Measurements from ENCODE around the gene CASTOR2.
"Not testable (repeated sequence)": the region's sequence is repeated elsewhere in the genome, so short reads cannot be mapped to it uniquely, and the experiment has no call there.

The CASTOR2 gene

DNA sequence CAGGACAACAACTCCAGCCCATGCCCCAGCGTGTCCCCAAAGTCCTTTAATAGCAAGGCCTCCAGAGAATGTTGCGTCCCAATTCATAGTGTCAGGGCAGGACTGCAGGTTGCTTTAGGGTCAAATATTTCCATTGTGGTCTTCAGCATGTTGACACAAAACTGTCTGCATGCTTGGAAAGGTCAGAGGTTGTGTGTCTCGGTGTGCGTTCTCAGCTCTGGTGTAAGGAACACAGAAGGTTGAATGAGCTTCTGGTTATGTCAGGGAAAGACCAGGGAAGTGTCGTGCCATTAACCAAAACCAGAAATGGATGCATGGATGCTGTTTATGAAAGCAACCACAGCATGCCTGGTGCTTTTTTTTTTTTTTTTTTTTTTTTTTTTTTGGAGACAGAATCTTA lies 31.9 kb downstream of the CASTOR2 start:
- not testable (repeated sequence) for DNase-seq

- DNase-seq, result peak; percentile 13
Measured at GRCh38 chr7:74997811-74998210, 33.3 kb downstream of the CASTOR2 start.

GRCh38 chr7:75001356-75001755 lies 36.9 kb downstream of the CASTOR2 start:
- not testable (repeated sequence) for DNase-seq

DNA sequence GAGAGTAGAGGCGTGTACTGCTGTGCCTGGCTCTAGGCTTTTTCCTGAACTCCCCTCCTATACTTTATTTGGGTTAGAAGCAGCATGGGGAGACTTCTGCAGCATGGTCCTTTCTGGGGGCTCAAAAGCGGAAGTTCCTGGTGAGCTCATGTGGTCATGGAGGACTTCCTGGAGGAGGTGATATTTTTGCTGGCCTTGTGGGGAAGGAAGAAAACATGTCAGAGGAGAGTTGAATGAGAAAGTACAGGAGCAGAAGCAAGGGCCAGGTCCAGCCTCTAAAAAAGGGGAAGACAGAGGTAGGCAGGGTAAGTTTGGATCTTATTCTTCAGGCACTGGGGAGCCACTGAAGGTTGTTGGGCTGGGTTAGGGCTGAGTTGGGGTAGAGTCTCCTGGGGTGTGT lies 45.5 kb downstream of the CASTOR2 start:
- DNase-seq, result no peak

DNA sequence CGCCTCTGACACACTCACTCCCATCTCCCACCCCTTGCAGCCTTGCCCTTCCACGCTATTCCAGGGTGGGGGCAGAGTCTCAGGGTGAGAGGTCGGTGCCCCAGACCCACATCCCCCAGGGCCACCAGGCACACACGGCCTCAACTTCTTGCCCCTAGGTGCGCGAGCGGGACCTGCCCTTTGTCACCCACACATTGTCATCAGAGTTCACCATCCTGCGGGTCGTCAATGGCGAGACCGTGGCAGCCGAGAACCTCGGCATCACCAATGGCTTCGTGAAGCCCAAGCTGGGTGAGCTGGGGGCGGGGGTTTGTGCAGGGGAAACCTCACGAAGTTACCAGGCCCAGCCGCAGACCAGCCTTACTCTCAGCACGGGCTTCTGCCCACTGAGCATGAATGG lies 53.3 kb downstream of the CASTOR2 start:
- DNase-seq, result no peak

GRCh38 chr7:75018570-75019364 lies 54.3 kb downstream of the CASTOR2 start:
- DNase-seq, result no peak

GRCh38 chr7:75019800-75020199 lies 55.3 kb downstream of the CASTOR2 start:
- no peak for DNase-seq

- no peak for DNase-seq
Measured at GRCh38 chr7:75024922-75025321, 60.4 kb downstream of the CASTOR2 start.

GRCh38 chr7:75028299-75028698 lies 63.8 kb downstream of the CASTOR2 start:
- no peak for DNase-seq

DNA sequence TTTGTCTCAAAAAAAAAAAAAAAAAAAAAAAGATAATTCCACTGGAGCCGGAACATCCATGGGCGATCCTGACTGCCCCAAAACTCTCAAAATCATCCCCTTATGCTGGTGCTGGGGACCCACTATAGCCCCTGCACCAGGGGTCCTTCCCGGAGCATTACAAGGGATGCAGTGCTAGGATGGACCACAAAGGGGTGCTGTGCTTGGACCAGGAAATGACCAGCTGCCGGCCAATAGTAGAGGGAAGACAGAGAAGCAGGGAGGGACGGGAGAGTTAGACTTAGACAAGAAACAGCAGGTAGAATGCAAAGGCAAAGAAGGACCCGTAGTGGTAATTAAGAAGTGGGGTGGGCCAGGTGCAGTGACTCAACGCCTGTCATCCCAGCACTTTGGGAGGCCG lies 68.6 kb downstream of the CASTOR2 start:
- DNase-seq, result no peak

- DNase-seq, result no peak
Measured at GRCh38 chr7:75033826-75034225, 69.3 kb downstream of the CASTOR2 start.

GRCh38 chr7:75038508-75038907 lies 74.0 kb downstream of the CASTOR2 start:
- no peak for DNase-seq

GRCh38 chr7:75039166-75039565 lies 74.7 kb downstream of the CASTOR2 start:
- no peak for DNase-seq

DNA sequence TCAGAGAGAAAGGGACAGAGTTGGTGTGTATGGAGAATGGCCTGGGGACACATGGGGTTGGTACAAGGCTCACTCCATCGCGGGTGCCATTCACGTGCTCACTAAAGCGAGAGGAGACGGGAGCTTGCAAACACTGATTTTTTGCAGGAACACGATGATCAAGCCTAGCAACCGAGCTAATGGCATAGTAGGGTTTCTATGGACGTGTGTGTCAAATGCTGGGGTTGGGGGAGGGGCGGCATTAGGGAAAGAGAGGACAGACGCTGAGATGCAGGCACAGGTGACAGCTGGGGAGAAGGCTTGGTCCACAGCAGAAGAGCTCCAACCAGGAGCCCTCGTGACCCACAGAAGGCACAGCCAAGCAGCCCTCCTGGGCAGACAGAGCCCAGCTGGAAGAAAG lies 75.2 kb downstream of the CASTOR2 start:
- DNase-seq, result no peak

DNA sequence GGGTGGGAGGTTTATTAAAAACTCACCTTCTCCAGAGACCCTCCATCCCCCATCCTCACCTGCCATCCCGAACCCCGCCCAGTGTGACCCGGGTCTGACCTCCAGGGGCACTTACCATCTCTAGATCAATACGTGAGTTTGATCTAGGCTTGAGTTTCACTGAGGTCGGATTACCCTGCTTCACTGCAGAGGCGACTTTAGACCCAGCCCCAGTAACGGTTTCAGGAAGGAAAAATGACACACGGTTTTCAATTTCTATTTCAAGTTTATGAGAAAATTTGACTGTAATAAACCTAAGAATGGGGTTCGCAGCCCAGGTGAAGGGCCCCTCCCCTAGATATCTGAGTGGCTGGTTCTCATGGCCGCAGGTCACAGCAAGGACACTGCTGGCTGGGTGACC lies 76.0 kb downstream of the CASTOR2 start:
- no peak for DNase-seq

- DNase-seq, result no peak
Measured at GRCh38 chr7:75042286-75042685, 77.8 kb downstream of the CASTOR2 start.

GRCh38 chr7:75042831-75043703 lies 78.6 kb downstream of the CASTOR2 start:
- DNase-seq, result no peak

DNA sequence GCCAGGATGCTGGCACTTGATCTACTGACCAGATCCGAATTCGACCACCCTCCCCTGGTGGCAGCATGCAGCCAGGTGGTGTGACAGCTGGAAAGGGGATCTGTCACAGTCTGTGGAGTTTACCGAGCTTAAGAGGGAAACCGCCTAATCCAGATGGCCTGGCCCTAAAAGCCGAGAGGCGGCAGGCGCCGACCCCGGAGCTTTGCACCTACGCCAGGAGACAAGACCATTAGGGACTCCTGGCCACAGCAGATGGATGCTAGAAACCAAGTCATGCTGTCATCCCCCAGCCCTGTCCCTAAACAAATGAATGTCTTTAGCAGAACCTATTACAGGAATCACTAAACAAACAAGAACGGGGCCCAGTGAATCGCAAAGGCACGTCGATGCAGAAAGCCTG lies 81.4 kb downstream of the CASTOR2 start:
- no peak for DNase-seq

DNA sequence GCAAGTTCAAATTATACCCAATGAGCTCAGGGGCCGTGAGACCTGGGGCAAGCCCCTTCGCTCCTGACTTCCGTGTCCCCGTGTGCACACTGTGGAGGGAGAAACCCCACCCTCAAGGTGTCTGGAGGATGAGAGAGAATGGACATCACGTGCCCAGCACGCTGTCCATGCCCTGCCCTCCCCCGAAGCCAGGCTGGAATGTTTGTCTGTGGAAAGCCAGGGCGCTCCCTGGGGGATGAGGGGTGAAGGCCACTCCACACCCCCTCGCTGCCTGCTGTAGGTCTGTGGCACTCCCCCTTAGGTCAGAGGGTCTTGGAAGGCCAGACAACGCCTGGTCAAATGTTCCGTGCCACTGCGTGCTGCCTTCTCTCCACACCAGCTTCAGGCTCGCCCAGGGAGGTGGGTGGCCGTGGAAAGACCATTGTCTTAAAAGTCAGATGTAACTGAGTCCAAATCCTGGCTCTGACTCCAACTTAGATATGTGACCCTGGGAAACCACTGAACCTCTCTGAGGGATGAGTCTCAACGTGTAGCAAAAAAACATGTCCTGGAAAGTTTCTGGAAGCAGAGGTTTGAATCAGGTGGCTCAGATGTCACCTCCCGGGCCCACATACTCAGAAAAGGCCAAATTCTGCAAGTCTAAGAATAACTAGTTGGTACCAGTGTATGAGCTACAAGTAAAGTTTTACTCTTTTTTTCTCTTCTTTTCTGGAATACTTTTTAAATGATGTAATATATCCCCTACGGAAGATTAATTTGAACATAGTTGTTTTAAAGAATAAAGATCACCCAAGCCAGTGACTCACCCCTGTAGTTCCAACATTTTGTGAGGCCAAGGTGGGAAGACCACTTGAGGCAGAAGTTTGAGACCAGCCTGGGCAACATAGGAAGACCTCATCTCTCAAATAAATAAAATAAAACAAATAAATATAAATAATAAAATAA lies 84.2 kb downstream of the CASTOR2 start:
- DNase-seq, result peak; percentile 42

DNA sequence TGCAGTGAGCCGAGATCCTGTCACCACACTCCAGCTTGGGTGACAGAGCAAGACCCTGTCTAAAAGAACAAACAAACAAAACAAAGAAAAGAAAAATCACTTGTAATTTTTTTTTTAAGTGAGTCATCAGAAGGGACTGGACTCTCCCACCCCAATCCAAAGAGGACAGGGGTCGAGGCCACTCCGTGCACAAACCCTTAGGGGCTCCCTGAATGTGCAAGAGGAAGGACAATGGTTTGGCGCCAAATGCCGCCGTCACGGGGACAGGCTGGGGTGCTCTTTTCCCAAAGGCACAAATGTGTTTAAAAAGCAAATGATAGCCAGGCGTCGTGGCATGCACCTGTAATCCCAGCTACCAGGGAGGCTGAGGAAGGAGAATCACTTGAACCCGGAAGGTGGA lies 85.3 kb downstream of the CASTOR2 start:
- no peak for DNase-seq

DNA sequence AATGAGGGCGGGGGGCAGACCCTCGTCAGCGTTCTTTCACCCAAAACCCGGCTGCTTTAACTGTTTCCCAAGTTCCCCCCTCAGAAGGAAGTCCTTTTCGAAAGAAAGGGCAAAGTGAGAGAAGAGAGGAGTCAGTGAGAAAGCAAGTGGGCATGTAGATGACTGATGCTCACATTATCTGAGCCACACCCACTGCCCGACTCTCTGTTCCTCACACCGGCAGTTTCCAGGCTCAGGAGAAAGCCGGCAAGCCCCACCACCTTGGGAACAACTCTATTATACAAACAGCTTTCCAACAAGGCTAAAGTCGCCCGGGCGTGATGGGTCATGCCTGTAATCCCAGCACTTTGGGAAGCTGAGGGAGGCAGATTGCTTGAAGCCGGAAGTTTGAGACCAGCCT lies 86.0 kb downstream of the CASTOR2 start:
- DNase-seq, result no peak

- DNase-seq, result peak; percentile 78
Measured at GRCh38 chr7:75054744-75055143, 90.2 kb downstream of the CASTOR2 start.

DNA sequence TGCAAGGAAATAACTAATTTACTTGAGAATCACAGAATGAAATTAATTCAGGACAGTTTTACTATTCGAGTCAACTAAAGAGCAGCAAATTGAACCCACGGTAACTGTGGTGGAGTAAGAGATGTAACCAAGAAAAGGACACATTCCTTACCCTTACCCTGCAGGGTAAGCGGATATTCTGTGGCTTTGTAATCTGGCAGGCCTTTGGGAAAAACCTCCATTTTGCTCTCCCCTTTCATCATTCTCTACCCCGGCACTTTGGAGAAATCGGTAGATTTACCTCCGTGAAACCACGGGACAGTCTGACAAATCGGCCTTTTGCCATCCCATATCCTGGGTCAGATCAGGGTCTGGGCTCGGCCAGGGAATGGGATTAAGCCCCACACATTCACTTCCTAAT lies 90.7 kb downstream of the CASTOR2 start:
- no peak for DNase-seq

All from fibroblast of skin of abdomen (primary cell).